ENCODE data around the gene RNASEH2B.
A peak's percentile ranks its signal among the peaks of the same experiment; 100 is the strongest.

Gene RNASEH2B

DNA sequence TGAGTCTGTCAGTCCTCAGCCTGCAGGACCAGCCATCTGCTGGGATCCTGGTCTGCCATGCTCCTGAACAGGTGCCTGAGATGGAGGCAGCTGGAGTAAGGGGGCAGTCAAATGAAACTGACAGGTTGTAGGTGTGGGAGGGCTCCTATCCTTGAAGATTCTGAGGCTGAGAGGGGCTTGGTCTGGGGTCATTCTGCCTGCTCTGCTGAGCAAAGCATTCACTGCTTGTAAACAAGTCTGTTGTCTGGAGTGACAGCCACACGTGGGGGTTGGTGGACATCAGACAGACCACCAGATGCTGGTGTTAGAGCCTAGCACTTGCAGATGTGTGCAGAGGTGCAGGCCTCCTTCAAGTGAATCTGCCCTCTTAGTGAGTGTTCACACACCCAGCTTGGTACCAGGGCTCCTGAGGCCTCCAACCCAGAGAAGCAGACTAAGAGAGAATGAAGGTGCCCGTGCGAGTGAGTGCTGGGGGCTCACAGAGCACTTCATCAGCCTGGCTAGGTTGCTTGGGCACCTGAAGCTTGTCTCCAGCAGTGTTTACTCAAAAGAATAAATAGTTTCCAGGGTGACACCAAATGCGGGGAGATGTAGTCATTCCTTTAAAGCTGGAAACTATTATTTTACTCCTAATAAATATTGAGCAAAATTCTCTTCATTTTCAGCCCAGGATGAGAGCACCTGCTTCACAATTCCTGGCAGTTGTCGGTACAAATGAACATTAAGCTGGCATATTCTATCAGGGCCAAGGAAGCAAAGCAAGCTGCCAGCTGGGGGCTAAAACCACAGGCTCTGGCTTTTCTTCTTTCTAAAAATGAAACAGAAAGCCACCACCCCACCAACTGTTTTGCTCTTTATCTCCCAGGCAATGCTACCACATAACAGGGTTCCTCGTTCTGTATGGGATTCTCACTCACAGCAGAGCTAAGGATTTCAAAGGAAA lies 82.3 kb downstream of the RNASEH2B start:
- H3K27ac ChIP-seq (ENCODE audit: low read length) = peak overlapping the region; percentile 83
- H3K9me3 ChIP-seq (ENCODE audit: insufficient read depth, low read length, severe bottlenecking) = no peaks in the 10 kb centered on the region
- ATAC-seq (ENCODE audit: insufficient read depth, low read depth) (peak; percentile 93), DNase-seq (peak; percentile 82)
- no peaks in the 10 kb centered on the region for H3K27me3 ChIP-seq (ENCODE audit: insufficient read depth, low read length, poor library complexity)
- H3K9ac ChIP-seq (ENCODE audit: low read depth, low read length) = peak overlapping the region; percentile 42
- H3K4me3 ChIP-seq (ENCODE audit: low read depth in 1 of 2, low read length in 2 of 2) = peak overlapping the region in 1 of 2 experiments; percentile 45; a peak in 2 of 4 replicates
- peaks cover 41% of the 10 kb centered on the region for H3K4me1 ChIP-seq (ENCODE audit: insufficient read depth, low read length)
- H3K36me3 ChIP-seq (ENCODE audit: insufficient read depth, low read length) = no peaks in the 10 kb centered on the region
- peak; percentile 31 for TF ChIP-seq CTCF (IDR thresholded peaks at IDR 0.05; ENCODE audit: borderline replicate concordance, extremely low read depth, low read length, poor library complexity, severe bottlenecking)
- no peak for TF ChIP-seq EZH2 (IDR thresholded peaks at IDR 0.05; ENCODE audit: borderline replicate concordance, low read depth, low read length, severe bottlenecking)
- H4K20me1 ChIP-seq (ENCODE audit: insufficient read depth, low read length) = 0 out of 2 replicates have a peak, but pooled peaks cover 5% of the 10 kb centered on the region
- peak overlapping the region; percentile 41; the same call in 1 of the 2 replicates for H2AFZ ChIP-seq (ENCODE audit: low read depth, low read length)
- H3K79me2 ChIP-seq (ENCODE audit: insufficient read depth, low read length) = no peaks in the 10 kb centered on the region
- peak overlapping the region; percentile 63 for H3K4me2 ChIP-seq (ENCODE audit: insufficient read depth, low read length)

DNA sequence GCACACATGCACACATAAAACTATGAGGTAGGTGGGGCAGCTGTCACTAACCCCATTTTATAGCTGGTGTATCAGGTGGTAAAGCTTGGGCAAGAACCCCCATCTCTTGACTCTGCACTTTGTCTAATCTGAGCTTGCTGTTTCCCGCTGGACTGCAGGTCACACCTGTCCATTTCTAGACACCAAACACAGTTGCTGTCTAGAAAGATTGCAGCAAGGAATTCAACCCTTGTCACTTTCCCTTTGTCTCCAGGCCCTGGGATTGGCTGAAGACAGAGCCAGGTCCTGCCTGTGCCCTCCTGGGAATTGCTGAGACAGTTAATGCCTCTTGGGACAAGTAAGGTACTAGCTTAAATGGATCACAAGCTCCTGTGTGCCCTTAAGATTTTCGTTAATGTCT lies 83.8 kb downstream of the RNASEH2B start:
- no peak for TF ChIP-seq CTCF (IDR thresholded peaks at IDR 0.05; ENCODE audit: borderline replicate concordance, extremely low read depth, low read length, poor library complexity, severe bottlenecking)
- TF ChIP-seq EZH2 (IDR thresholded peaks at IDR 0.05; ENCODE audit: borderline replicate concordance, low read depth, low read length, severe bottlenecking) = no peak
- Histone ChIP-seq H3K4me3 (ENCODE audit: low read depth in 1 of 2, low read length in 2 of 2) (no peak overlapping the region), H3K36me3 (ENCODE audit: insufficient read depth, low read length) (no peaks in the 10 kb centered on the region), H3K9ac (ENCODE audit: low read depth, low read length) (no peak overlapping the region), H4K20me1 (ENCODE audit: insufficient read depth, low read length) (0 out of 2 replicates have a peak, but pooled peaks cover 5% of the 10 kb centered on the region), H3K4me2 (ENCODE audit: insufficient read depth, low read length) (no peak overlapping the region), H2AFZ (ENCODE audit: low read depth, low read length) (no peak overlapping the region), H3K9me3 (ENCODE audit: insufficient read depth, low read length, severe bottlenecking) (no peaks in the 10 kb centered on the region), H3K27ac (ENCODE audit: low read length) (peak overlapping the region; percentile 7; the same call in 1 of the 2 replicates), H3K27me3 (ENCODE audit: insufficient read depth, low read length, poor library complexity) (no peaks in the 10 kb centered on the region), H3K4me1 (ENCODE audit: insufficient read depth, low read length) (peaks cover 41% of the 10 kb centered on the region), H3K79me2 (ENCODE audit: insufficient read depth, low read length) (no peaks in the 10 kb centered on the region)
- DNase-seq (no peak), ATAC-seq (ENCODE audit: insufficient read depth, low read depth) (no peak)

DNA sequence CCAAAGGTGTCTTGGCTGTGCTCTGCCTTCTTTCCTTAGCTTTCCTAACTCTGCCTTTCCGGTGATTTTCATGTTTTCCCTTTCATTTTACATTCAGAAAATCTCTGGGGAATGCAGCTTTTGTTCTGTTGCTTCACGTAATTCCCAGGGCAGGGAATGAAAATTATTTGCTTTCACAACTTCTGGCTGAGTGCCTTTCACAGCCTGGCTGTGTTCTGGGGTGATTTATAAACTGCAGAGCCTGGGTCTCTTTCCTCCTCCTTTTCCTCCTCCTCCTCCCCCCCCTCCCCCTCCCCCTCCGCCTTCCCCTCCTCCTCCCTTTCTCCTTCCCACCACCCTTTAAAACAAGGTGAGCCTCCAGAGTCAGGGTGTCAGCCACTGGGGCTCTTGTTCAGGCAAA lies 84.3 kb downstream of the RNASEH2B start:
- no peak for DNase-seq
- Histone ChIP-seq H3K9ac (ENCODE audit: low read depth, low read length) (no peak overlapping the region), H3K27me3 (ENCODE audit: insufficient read depth, low read length, poor library complexity) (no peaks in the 10 kb centered on the region), H3K4me2 (ENCODE audit: insufficient read depth, low read length) (no peak overlapping the region), H4K20me1 (ENCODE audit: insufficient read depth, low read length) (0 out of 2 replicates have a peak, but pooled peaks cover 5% of the 10 kb centered on the region), H3K4me1 (ENCODE audit: insufficient read depth, low read length) (peaks cover 41% of the 10 kb centered on the region), H3K27ac (ENCODE audit: low read length) (no peak overlapping the region), H3K79me2 (ENCODE audit: insufficient read depth, low read length) (no peaks in the 10 kb centered on the region), H2AFZ (ENCODE audit: low read depth, low read length) (no peak overlapping the region), H3K4me3 (ENCODE audit: low read depth in 1 of 2, low read length in 2 of 2) (no peak overlapping the region), H3K9me3 (ENCODE audit: insufficient read depth, low read length, severe bottlenecking) (no peaks in the 10 kb centered on the region), H3K36me3 (ENCODE audit: insufficient read depth, low read length) (no peaks in the 10 kb centered on the region)
- TF ChIP-seq CTCF (IDR thresholded peaks at IDR 0.05; ENCODE audit: borderline replicate concordance, extremely low read depth, low read length, poor library complexity, severe bottlenecking) = no peak
- TF ChIP-seq EZH2 (IDR thresholded peaks at IDR 0.05; ENCODE audit: borderline replicate concordance, low read depth, low read length, severe bottlenecking) = no peak
- ATAC-seq (ENCODE audit: insufficient read depth, low read depth) = no peak

All from DND-41 (cell line).